ENCODE results near the gene NCK2. TPM values are rescaled to one million over a fixed set of nuclear protein-coding genes. Genes with fewer than 3 reads are reported as not detected.

The NCK2 gene
- total and polyA plus RNA-seq, 9 of the 15 experiments (the other 6 are each of a cell fraction or from before 2014, with no cell fraction given): 0.90 to 27.9 (median 15.9) TPM

- TF ChIP-seq MYNN (IDR thresholded peaks at IDR 0.05) (no peak), MYNN (CRISPR knock-in tag; IDR thresholded peaks at IDR 0.05) (no peak), FOXK2 (conservative IDR thresholded peaks at IDR 0.05 in 1 of 2, IDR thresholded peaks at IDR 0.05 in 1 of 2; ENCODE audit: low read depth in 2 of 2) (no peak), IRF2 (CRISPR knock-in tag; IDR thresholded peaks at IDR 0.05) (no peak), HDAC3 (IDR thresholded peaks at IDR 0.05; ENCODE audit: borderline replicate concordance, partially characterized antibody) (no peak), ZNF785 (CRISPR knock-in tag; IDR thresholded peaks at IDR 0.05) (no peak)
Measured at GRCh38 chr2:105772362-105772761, 27.6 kb downstream of the NCK2 start (continued).

- BruUV-seq (replicated peaks): no TSS peak
- H4K20me1 ChIP-seq (replicated peaks; ENCODE audit: control insufficient read depth, insufficient read depth, low read length): peaks cover 9% of the 10 kb centered on the region
- TF ChIP-seq RBM14 (IDR thresholded peaks at IDR 0.05; ENCODE audit: borderline replicate concordance, insufficient read depth, low read depth, low read length) (no peak), POLR2AphosphoS2 (IDR thresholded peaks at IDR 0.05; ENCODE audit: low read length) (no peak), FOXO4 (CRISPR knock-in tag; IDR thresholded peaks at IDR 0.05) (no peak), RBM15 (IDR thresholded peaks at IDR 0.05; ENCODE audit: insufficient read depth, low read length) (no peak), THRB (CRISPR knock-in tag; conservative IDR thresholded peaks at IDR 0.05) (no peak), ZNF212 (CRISPR knock-in tag; IDR thresholded peaks at IDR 0.05) (no peak), POLR2AphosphoS5 (IDR thresholded peaks at IDR 0.05; ENCODE audit: control insufficient read depth, insufficient read depth, low read depth, low read length) (no peak), SP2 (IDR thresholded peaks at IDR 0.05; ENCODE audit: extremely low read depth, low read depth, low read length, poor library complexity, severe bottlenecking) (no peak), NONO (IDR thresholded peaks at IDR 0.05; ENCODE audit: low read depth in 2 of 2, low read length in 1 of 2) (no peak), YBX1 (IDR thresholded peaks at IDR 0.05) (no peak), HINFP (tag; conservative IDR thresholded peaks at IDR 0.05; ENCODE audit: low read depth) (no peak), ZNF121 (CRISPR knock-in tag; conservative IDR thresholded peaks at IDR 0.05) (no peak), ELF1 (tag; IDR thresholded peaks at IDR 0.05) (no peak)
- H3K79me2 ChIP-seq (ENCODE audit: control insufficient read depth, insufficient read depth, low read length): no peaks in the 10 kb centered on the region; the same call in 2 of the 3 replicates
- no peaks in the 10 kb centered on the region for H3K36me3 ChIP-seq (ENCODE audit: control insufficient read depth, insufficient read depth, low read length)
- FAIRE-seq (no peak), DNase-seq (ENCODE audit: extremely low read depth in 1 of 4, low spot score in 3 of 4) (no peak), ATAC-seq (no peak)
- intact Hi-C loops (cut with micrococcal nuclease): no loop called here
- POLR2A ChIA-PET: no interaction called here
- no peak overlapping the region for H3K27ac ChIP-seq (ENCODE audit: extremely low read depth, low read depth, low read length)
- in situ Hi-C loops (cut with MboI): no loop called here
- no peak overlapping the region for H3K4me2 ChIP-seq (ENCODE audit: insufficient read depth, low read length)
- no peaks in the 10 kb centered on the region for H3K27me3 ChIP-seq (ENCODE audit: control insufficient read depth in 2 of 2, insufficient read depth in 2 of 2, low read length in 2 of 2)
- no peak overlapping the region for H3K4me3 ChIP-seq
- no peak overlapping the region for H3K9ac ChIP-seq (ENCODE audit: insufficient read depth in 1 of 2, low read depth in 2 of 2, low read length in 2 of 2)
- H3K9me3 ChIP-seq (replicated peaks; ENCODE audit: control insufficient read depth, insufficient read depth, low read depth, low read length): no peaks in the 10 kb centered on the region
- CTCF ChIA-PET (ENCODE audit: low intra/inter-chr PET ratio): no interaction called here
- WGBS (ENCODE audit: insufficient coverage, low coverage, missing lambda C conversion rate): 30% methylated on average over 2 of the region's 2 CpGs
- no peak overlapping the region for H2AFZ ChIP-seq (ENCODE audit: low read depth, low read length)
- H3K4me1 ChIP-seq (replicated peaks in 1 of 2; ENCODE audit: control insufficient read depth in 2 of 2, insufficient read depth in 2 of 2, low read length in 2 of 2): peaks cover 0 to 3% of the 10 kb centered on the region in 2 experiments; a peak in 1 of 5 replicates
- no peaks in the 10 kb centered on the region for H3K9me1 ChIP-seq (ENCODE audit: control insufficient read depth, insufficient read depth, low read length)
Measured at GRCh38 chr2:105773568-105773967, 28.9 kb downstream of the NCK2 start.

All from K562 (cell line).